ENCODE results near the gene HM13. TPM values are rescaled to one million over a fixed set of nuclear protein-coding genes. Genes with fewer than 3 reads are reported as not detected.
A peak's percentile ranks its signal among the peaks of the same experiment; 100 is the strongest.

HM13 gene
- total and polyA plus RNA-seq, 2 of the 13 experiments (the other 11 are each of a cell fraction or from before 2014, with no cell fraction given) = 118 to 243 TPM

DNA sequence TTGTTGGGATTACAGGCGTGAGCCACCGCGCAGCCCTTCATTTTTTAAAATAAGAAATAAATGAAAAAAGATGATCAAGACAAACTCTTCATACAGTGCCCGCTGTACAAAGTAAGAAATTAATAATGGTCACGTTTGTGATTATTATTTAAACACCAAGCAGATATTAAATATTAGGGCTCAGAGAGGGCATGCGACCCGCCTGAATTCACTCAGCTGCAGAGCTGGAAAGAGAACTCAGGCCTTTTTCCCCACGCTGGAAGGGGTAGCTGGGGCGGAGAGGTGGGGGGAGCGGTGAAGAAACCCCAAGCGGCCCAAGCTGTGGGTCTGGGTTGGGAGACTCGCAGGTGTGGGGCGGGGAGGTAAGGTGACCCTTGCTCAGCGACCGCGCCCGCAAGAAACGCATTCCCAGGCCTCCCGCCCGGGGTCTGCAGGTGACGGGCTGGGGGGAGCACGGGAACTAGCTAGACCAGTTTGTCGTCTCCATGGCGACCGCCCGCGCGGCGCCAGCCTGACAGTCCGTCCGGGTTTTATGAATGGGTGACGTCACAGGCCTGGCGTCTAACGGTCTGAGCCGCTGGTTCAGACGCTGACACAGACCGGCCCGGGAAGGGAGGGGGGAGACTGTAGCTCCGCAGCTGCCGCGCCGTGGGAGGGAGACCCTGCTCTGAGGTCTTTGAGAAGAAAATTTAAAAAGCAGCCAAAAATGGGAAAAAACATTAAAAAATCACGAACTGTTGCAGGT lies 89.8 kb downstream of the HM13 start (continued):
- TF ChIP-seq, protein P1, sequence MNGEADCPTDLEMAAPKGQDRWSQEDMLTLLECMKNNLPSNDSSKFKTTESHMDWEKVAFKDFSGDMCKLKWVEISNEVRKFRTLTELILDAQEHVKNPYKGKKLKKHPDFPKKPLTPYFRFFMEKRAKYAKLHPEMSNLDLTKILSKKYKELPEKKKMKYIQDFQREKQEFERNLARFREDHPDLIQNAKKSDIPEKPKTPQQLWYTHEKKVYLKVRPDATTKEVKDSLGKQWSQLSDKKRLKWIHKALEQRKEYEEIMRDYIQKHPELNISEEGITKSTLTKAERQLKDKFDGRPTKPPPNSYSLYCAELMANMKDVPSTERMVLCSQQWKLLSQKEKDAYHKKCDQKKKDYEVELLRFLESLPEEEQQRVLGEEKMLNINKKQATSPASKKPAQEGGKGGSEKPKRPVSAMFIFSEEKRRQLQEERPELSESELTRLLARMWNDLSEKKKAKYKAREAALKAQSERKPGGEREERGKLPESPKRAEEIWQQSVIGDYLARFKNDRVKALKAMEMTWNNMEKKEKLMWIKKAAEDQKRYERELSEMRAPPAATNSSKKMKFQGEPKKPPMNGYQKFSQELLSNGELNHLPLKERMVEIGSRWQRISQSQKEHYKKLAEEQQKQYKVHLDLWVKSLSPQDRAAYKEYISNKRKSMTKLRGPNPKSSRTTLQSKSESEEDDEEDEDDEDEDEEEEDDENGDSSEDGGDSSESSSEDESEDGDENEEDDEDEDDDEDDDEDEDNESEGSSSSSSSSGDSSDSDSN (CRISPR knock-in tag; IDR thresholded peaks at IDR 0.05) = peak; percentile 86
- TF ChIP-seq, protein P2, sequence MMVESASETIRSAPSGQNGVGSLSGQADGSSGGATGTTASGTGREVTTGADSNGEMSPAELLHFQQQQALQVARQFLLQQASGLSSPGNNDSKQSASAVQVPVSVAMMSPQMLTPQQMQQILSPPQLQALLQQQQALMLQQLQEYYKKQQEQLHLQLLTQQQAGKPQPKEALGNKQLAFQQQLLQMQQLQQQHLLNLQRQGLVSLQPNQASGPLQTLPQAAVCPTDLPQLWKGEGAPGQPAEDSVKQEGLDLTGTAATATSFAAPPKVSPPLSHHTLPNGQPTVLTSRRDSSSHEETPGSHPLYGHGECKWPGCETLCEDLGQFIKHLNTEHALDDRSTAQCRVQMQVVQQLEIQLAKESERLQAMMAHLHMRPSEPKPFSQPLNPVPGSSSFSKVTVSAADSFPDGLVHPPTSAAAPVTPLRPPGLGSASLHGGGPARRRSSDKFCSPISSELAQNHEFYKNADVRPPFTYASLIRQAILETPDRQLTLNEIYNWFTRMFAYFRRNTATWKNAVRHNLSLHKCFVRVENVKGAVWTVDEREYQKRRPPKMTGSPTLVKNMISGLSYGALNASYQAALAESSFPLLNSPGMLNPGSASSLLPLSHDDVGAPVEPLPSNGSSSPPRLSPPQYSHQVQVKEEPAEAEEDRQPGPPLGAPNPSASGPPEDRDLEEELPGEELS (CRISPR knock-in tag; IDR thresholded peaks at IDR 0.05) = peak; percentile 95
- TF ChIP-seq, protein P3, sequence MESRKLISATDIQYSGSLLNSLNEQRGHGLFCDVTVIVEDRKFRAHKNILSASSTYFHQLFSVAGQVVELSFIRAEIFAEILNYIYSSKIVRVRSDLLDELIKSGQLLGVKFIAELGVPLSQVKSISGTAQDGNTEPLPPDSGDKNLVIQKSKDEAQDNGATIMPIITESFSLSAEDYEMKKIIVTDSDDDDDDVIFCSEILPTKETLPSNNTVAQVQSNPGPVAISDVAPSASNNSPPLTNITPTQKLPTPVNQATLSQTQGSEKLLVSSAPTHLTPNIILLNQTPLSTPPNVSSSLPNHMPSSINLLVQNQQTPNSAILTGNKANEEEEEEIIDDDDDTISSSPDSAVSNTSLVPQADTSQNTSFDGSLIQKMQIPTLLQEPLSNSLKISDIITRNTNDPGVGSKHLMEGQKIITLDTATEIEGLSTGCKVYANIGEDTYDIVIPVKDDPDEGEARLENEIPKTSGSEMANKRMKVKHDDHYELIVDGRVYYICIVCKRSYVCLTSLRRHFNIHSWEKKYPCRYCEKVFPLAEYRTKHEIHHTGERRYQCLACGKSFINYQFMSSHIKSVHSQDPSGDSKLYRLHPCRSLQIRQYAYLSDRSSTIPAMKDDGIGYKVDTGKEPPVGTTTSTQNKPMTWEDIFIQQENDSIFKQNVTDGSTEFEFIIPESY (CRISPR knock-in tag; IDR thresholded peaks at IDR 0.05) = peak; percentile 59; the same call in 1 of the 2 replicates
- TF ChIP-seq ZNF143 (CRISPR knock-in tag; IDR thresholded peaks at IDR 0.05) (peak; percentile 68), CREM (IDR thresholded peaks at IDR 0.05) (peak; percentile 98), CREM (CRISPR knock-in tag; IDR thresholded peaks at IDR 0.05) (peak; percentile 79), MAF1 (CRISPR knock-in tag; IDR thresholded peaks at IDR 0.05; ENCODE audit: borderline replicate concordance) (peak; percentile 82), NR2F1 (CRISPR knock-in tag; IDR thresholded peaks at IDR 0.05) (peak; percentile 56 to 78; a peak in 3 of 4 replicates), ZNF350 (CRISPR knock-in tag; IDR thresholded peaks at IDR 0.05; ENCODE audit: borderline replicate concordance, low read depth) (peak; percentile 92), ZNF343 (CRISPR knock-in tag; IDR thresholded peaks at IDR 0.05) (peak; percentile 43; the same call in 1 of the 2 replicates), SRSF1 (optimal IDR thresholded peaks at IDR 0.05; ENCODE audit: low read depth, low read length) (peak; percentile 93)
- TF ChIP-seq, protein P4, sequence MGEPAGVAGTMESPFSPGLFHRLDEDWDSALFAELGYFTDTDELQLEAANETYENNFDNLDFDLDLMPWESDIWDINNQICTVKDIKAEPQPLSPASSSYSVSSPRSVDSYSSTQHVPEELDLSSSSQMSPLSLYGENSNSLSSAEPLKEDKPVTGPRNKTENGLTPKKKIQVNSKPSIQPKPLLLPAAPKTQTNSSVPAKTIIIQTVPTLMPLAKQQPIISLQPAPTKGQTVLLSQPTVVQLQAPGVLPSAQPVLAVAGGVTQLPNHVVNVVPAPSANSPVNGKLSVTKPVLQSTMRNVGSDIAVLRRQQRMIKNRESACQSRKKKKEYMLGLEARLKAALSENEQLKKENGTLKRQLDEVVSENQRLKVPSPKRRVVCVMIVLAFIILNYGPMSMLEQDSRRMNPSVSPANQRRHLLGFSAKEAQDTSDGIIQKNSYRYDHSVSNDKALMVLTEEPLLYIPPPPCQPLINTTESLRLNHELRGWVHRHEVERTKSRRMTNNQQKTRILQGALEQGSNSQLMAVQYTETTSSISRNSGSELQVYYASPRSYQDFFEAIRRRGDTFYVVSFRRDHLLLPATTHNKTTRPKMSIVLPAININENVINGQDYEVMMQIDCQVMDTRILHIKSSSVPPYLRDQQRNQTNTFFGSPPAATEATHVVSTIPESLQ (CRISPR knock-in tag; conservative IDR thresholded peaks at IDR 0.05) = 0 out of 2 replicates have a peak, but pooled peaks have one; percentile 91
- TF ChIP-seq, protein P5, sequence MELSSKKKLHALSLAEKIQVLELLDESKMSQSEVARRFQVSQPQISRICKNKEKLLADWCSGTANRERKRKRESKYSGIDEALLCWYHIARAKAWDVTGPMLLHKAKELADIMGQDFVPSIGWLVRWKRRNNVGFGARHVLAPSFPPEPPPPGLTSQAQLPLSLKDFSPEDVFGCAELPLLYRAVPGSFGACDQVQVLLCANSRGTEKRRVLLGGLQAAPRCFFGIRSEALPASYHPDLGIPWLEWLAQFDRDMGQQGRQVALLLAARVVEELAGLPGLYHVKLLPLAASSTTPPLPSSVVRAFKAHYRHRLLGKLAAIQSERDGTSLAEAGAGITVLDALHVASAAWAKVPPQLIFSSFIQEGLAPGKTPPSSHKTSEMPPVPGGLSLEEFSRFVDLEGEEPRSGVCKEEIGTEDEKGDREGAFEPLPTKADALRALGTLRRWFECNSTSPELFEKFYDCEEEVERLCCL (CRISPR knock-in tag; IDR thresholded peaks at IDR 0.05; ENCODE audit: borderline replicate concordance) = peak; percentile 21; the same call in 1 of the 2 replicates
- TF ChIP-seq, protein P6, sequence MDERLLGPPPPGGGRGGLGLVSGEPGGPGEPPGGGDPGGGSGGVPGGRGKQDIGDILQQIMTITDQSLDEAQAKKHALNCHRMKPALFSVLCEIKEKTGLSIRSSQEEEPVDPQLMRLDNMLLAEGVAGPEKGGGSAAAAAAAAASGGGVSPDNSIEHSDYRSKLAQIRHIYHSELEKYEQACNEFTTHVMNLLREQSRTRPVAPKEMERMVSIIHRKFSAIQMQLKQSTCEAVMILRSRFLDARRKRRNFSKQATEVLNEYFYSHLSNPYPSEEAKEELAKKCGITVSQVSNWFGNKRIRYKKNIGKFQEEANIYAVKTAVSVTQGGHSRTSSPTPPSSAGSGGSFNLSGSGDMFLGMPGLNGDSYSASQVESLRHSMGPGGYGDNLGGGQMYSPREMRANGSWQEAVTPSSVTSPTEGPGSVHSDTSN (CRISPR knock-in tag; IDR thresholded peaks at IDR 0.05) = no peak; the same call in 1 of the 2 replicates

Measured in HepG2 (cell line).